Activated CD4-positive, alpha-beta T cell treated with anti-CD3 and anti-CD28 coated beads for 24 hours (primary cell): ENCODE measurements around the gene ZRANB3.
"Not testable (repeated sequence)": the region's sequence is repeated elsewhere in the genome, so short reads cannot be mapped to it uniquely, and the experiment has no call there.

Experiments used
- DNase-seq, 2 donors: peaks; one replicate each; pipeline ENCODE4 v3.0.0-alpha.2; 2020; ENCODE audit warnings: low read depth in 2 of 2

The ZRANB3 gene

DNA sequence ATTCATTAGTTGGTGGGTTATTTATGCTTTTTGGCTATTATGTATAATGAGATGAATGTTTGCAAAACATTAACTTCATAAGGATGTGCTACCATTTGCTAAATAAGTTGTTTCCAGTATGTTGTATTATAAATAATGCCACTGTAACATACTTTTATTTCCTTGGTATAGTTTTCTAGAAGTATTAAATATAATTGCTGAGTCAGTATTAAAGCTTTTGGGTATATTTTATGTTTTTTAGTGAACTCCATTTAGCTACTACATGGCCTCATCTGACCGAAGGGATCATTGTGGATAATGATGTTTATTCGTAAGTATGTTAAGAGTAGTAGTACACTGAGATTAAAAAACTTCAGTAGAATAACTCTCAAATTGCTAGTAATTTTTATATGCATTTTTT, 405.1 kb downstream of the ZRANB3 start:
- no peak for DNase-seq

DNA sequence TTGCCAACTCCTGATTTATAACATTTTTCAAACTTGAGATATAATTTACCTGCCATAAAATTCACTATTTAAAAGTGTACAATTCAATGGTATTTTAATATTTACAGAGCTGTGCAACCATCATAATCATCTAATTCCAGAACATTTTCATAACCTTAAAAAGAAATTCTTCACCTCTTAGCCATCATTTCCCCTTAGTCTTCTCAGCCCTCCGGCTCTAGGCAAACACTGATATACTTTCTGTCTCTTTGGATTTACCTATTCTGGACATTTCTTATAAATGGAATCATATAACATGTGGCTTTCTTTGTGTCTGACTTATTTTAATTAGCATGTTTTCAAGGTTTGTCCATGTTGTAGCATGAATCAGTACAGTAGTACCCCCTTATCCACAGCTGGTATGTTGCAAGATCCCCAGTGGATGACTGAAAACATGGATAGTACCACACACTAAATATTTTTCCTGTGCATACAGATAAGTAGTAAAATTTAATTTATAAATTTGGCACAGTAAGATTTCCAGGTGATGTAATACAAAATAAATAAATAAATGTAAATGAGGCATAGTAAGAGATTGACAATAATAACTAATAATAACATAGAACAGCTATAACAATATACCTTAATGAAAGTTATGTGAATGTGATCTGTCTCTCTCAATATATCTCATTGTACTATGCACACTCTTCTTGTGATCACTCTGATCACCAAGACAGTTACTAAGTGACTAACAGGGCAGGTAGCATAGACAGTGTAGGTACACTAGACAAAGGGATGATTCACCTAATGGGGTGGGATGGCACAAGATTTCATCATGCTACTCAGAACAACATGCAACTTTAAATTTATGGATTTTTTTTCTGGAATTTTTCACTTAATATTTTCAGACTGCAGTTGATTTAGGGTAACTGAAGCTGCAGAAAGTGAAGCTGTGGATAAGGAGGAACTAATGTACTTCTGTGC, 405.8 kb downstream of the ZRANB3 start:
- DNase-seq = no peak

DNA sequence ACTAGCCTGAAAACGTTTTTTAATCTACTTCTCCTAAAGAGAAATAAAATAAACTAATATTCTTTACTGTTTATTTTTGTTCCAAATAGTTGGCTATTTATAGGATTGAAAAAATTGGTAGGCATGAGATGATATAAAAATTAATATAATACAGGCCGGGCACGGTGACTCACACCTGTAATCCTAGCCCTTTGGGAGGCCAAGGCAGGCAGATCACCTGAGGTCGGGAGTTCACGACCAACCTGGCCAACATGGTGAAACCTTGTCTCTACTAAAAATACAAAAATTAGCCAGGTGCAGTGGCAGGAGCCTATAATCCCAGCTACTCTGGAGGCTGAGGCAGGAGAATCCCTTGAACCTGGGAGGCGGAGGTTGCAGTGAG, 409.4 kb downstream of the ZRANB3 start:
- DNase-seq = not testable (repeated sequence)

DNA sequence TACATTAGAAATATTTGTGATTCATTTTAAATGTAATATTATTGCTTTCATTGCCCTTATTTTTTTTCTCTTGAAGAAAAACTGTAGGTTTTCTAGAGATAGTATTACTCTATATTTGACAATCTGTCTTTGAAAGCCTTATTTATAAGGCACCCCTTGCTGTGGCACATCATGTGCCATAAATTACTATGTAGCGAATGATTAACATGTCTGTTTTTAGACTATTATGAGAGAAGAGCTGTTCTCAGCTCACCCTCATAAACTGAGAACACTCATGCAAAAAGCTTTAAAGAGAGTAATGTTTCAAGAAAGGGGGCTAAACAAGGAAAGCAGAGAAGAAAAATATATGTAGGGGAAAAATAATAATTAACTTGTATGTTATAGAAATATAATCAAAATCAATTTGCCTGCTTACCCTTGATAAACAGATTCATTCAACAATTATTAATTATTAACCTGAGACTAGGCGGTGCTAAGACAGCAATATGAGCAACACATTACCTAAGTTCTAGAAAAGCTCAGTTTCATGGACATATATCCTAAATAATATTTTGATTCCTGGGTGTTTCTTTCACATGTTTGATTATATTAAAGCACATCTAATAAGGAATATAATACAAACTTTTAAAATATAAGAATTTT, 409.9 kb downstream of the ZRANB3 start:
- DNase-seq = no peak

DNA sequence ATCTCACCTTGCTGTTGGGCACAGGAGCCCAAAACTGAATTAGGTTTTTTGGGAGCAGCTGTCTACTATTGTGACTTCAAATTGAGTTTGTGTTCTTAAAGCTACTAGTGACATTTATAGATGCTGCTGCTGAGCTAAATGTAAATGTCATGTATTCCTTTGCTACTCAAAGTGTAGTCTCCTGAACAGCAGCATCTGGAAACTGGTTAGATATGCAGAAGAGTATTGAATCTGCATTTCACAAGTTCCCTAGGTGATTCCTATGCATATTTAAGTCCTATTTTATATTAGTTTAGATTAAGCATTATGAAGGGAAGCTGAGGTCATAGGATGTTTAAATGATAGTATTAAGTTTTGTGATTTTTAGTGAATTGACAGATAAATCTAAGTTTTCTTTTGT, 411.4 kb downstream of the ZRANB3 start:
- no peak for DNase-seq

DNA sequence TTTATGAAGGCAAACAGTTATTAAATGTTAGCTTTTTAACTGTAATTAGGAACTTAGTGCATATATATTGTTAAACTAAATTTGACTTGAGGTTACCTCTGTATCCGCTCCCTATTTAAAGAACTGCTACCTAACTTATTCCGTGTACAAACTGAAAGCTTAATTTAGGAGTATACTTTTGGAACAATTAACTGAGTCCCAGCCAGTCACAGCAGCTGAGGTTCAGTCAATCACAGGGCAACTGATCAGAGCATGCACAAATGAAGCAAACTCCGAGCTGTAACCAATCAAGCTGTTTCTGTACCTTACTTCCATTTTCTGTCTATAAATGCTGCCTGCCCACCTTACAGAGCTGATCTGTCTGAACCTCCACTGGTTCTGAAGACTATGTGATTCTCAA, 417.7 kb downstream of the ZRANB3 start:
- DNase-seq = no peak

DNA sequence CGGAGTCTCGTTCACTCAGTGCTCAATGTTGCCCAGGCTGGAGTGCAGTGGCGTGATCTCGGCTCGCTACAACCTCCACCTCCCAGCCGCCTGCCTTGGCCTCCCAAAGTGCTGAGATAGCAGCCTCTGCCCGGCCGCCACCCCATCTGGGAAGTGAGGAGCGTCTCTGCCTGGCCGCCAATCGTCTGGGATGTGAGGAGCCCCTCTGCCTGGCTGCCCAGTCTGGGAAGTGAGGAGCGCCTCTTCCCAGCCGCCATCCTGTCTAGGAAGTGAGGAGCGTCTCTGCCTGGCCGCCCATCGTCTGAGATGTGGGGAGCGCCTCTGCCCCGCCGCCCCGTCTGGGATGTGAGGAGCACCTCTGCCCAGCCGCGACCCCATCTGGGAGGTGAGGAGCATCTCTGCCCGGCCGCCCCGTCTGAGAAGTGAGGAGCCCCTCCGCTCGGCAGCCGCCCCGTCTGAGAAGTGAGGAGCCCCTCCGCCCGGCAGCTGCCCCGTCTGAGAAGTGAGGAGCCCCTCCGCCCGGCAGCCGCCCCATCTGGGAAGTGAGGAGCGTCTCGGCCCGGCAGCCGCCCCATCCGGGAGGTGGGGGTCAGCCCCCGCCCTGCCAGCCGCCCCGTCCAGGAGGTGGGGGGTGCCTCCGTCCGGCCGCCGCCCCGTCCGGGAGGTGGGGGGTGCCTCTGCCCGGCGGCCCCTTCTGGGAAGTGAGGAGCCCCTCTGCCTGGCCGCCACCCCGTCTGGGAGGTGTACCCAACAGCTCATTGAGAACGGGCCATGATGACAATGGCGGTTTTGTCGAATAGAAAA, 425.3 kb downstream of the ZRANB3 start:
- DNase-seq = not testable (repeated sequence)

DNA sequence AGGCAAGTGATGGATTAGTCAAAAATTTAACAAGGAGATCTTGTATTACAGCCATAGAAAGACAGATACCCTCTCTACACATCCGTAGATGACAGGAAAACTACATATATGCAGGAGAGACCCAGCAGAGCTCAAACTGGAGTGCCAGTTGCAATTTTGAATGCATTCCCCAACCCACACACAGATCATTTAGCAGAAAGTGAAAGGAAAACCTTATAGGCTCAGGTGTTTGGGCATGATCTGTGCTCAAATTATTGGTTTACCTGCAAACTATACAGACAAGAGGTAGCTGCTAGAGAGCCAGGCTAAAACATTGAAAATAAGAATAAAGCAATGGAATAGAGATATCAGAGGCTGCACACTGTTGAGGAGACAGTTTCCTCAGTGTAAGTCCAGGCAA, 427.2 kb downstream of the ZRANB3 start:
- no peak for DNase-seq

DNA sequence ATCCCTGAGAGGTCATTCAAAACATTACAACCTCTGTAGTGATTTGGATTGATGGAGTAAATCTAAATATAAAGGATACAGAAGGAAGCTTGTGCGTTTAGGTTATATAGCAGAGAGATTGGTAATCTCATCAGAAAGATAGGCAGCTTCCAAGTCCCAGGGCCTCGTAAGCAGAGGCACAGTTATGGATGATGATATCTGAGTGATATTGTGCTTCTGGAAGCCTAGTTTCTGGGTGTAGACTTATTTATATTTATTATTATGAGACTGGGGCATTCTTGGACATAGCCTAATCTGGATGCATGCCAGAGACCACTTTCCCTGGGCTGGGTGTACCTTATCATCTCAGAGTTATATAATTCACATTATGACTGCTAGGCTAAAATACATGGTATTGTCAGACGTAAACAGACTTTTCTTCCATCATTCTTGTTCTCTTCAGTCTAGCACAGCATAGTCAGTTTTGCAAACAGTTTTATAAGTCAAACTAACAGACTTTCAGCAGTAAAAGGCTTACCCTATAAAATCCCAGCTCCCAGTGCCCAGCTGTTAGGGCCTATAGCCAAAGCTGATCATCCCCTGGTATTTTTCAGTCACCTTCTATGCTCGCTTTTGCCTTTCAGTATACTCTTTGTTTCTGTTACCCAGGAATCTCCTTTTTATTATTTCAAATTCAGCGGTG, 431.1 kb downstream of the ZRANB3 start:
- DNase-seq = no peak

DNA sequence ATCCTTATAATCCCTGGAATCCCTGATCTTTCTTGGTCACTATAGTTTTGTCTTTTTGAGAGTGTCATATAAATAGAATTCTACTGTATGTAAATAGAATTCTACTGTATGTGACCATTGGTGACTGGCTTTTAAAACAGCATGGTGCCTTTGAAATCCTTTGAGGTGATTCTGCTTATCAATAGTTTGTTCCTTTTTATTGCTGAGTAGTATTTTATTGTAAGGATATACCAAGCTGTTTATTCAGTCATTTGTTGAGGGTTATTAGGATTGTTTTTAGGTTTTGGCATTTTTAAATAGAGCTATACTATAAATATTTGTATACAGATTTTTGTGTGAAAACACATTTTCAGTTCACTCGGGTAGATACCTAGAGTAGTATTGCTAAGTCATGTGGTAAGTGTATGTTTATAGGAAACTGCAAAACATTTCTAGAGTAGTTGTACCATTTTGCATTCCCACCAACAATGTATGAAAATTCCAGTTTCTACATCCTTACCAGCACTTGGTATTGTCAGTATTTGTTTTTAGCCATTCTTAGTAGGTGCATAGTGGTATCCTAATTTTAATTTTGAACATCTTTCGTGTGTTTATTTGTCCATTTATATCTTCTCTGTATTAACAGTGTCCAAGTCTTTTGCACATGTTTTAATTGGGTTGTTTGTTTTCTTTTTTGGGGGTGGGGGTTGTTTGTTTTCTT, 433.3 kb downstream of the ZRANB3 start:
- DNase-seq = no peak

DNA sequence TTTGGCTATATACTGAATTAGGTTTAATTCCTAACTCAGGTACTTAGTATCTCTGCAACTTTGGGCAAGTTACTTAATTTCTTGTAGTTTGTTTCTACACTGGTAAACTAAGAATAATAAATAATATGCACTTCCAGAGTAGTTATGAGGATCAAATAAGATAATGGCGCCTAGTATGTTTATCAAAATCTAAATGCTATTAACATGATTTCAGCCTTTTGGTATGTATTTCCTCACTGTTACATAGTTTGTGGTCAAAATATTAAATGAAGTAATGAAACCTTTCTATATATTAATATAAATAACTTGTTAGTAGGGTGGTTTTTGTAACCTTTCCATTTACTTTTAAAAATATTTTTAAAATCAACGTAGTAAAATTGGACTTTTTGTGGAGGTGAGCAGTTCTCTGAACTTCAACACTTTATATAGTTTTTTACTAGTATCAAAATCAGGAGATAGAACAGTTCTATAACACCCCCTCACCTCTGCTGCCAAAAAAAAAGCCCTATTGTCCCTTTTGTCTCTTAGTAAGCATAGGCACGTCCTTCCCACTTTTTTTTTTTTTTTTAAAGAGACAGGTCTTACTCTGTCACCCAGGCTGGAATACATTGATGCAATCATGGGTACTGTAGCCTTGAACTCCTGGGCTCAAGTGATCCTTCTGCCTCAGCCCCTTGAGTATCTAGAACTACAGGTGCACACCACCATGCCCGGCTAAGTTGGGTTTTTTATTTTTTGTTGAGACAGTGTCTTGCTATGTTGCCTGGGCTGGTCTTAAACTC, 434.2 kb downstream of the ZRANB3 start:
- no peak for DNase-seq

DNA sequence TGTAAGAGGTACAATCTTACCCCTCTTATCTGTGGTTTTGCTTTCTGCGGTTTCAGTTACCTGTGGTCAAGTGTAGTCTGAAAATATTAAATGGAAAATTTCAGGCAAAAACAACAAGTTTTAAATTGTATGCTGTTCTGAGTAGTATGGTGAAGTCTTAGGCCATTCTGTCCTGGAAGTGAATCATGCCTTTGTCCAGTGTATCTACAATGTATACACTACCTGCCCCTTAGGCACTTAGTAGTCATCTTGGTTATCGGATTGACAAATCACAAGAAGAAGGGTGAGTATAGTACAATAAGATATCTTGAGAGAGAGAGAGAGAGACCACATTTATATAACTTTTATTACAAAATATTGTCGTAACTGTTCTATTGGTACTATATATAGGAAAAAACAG, 435.4 kb downstream of the ZRANB3 start:
- no peak for DNase-seq

DNA sequence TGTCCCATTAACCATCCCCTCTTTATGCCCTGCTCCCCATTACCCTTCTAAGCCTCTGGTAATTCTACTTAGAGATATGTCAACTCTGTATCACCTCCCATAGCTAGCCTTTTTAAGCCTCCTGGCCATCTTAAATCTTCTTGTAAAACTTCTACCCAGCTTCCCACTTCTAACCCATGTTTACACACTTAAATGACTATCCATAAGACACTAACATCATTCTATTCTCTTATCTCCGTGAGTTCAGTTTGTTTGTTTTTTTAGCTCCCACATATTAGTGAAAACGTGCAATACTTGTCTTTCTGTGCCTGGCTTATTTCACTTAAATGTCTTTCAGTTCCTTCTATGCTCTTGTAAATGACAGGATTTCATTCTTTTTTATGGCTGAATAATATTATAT, 436.5 kb downstream of the ZRANB3 start:
- no peak for DNase-seq

DNA sequence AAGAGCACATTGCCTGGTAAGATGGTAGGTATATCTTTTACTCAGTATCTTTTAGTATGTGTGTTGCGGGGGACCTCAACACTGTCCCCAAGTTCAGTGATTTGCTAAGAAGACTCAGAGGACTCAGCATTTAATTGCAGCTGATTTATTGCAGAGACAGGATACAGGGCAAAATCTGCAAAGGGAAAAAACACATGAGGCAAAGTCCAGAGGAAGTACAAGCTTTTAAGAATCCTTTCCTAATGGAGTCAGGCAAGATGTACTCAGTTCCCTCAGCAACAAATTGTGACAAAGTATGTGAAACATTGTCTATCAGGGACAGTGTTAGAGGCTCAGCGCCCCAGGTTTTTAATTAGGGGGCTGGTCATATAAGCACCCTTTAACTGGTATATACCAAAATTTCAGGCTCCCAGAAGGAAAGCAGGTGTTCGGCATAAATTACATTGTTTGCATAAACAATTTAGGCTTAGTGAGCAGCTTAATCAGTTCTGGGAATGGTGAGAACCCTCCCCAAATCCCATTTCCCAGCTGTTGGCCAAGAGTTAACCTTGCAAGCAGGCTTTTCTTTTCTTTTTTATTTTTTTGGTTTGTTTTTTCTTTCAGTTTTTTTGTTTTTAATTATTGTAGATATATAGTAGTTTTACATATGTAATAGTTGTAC, 437.2 kb downstream of the ZRANB3 start:
- DNase-seq = no peak

DNA sequence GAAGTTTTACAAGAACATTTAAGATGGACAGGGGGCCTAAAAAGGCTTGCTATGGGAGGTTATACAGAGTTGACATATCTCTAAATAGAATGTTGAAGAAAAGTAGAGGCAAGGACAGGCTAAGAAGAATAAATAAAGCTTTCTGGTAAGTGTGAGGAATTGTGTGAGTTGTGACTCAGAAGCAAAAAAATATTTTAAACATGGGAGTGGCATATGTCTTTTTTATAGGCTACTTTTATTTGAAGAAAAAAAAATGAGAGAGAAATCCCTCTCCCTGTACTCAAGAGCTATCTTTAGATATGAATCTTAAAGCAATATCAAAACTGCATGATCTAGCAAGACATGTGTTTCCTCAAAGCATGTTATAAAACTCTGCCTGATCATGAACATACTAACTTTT, 437.8 kb downstream of the ZRANB3 start:
- DNase-seq = no peak

DNA sequence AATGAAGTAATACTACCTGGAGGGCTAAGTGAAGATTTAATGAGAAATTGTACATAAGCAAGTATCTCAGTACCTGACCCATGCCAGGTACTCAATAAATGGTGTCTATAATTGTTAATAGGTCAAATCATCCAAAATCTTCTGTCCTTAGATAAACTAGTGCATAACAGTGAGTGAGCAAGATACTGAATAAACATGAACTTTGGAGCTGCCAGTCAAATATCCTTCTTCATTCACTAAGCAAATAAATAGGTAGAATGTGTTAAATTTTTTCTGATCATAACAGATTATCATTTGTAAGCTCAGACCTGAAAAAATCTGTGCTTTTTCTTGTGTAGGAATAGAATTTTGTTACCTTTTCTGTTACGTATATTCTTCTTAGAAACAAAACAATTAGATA, 439.3 kb downstream of the ZRANB3 start:
- DNase-seq = no peak

DNA sequence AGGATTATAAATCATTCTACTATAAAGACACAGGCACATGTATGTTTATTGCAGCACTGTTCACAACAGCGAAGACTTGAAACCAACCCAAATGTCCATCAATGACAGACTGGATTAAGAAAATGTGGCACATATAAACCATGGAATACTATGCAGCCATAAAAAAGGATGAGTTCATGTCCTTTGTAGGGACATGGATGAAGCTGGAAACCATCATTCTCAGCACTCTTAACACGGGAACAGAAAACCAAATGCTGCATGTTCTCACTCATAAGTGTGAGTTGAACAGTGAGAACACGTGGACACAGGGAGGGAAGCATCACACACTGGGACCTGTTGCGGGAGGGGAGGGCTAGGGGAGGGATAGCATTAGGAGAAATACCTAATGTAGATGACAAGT, 441.4 kb downstream of the ZRANB3 start:
- not testable (repeated sequence) for DNase-seq
